SIG-M5 treated with dmso at 0.1 percent for 504 hours (cell line): ENCODE data around the gene SYTL5.

Experiments used
- DNase-seq: peaks from one replicate; lab custom pipeline; 2025; ENCODE audit not compliant: unreplicated experiment; lab: John Stamatoyannopoulos, UW

Gene SYTL5

DNA sequence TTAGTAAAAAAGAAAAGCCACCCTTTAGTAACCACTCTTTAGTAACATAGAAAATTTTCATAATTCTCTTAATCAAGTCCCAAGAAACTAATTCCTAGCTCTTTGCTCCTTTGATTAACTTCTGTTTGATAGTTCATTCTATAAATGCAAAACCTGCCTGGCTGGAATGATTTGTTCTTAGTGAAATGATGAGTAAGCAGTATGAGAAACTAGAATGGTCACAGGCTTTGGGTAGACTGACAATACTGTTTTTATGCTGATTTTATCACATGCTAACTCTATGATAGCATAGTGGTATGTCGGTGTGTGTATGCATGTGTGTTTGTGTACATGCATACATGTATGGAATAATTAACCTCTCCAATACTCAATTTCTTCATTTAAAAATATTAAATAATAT, 81.2 kb downstream of the SYTL5 start:
- DNase-seq, result no peak

DNA sequence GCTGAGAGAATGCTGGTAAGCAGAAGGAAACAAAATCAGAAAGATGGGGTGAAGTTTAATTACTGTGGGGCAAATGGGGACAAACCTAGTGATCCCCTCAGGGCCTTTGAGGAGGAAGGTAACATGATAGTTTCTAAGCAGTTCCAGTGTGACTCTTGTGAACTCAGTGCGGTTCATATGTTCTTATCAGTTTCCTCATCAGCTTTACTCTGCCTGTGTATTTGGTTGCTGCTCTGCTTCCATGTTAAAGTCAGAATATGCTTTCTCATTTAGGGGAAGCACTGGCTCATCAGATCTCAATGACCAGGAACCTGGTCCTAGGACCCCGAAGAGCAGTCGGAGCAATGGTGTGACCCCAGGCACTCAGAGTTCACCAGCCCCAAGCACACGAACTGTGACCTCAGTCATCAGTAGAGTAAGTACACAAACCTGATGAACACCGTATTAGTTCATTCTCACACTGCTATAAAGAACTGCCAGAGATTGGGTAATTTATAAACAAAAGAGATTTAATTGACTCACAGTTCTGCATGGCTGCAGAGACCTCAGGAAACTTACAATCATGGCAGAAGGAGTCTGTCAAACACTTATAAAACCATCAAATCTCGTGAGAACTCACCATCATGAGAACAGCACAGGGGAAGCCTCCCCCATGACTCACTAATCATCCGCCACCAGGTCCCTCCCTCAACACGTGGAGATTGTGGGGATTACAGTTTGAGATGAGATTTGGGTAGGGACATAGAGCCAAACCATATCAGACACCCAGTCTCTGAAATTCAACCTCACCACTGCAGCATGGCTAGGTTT, 83.0 kb downstream of the SYTL5 start:
- no peak for DNase-seq

DNA sequence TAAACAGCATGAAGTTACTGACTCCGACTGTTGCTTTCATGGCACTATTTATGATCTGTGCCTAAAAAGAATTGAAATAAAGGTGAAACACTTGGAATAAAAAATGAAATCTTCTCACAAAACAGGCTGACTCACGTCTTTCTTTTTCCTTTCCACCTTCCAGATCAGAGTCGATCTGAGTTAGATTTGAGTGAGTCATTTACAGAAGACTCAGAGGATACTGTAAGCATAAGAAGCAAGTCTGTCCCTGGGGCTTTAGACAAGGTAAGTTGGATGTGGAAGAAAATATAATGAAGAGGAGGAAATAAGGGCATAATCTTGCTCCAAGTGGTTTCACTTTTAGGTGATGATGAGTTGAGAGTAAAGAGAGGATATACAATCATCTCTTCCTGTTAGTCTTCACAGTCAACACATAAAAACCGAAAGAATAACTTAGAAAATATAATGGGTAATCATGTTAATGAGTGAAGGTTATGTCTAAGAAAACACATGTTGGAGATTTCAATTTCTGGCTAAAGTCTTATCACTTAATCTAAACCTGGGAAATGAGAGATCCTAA, 89.7 kb downstream of the SYTL5 start:
- no peak for DNase-seq

DNA sequence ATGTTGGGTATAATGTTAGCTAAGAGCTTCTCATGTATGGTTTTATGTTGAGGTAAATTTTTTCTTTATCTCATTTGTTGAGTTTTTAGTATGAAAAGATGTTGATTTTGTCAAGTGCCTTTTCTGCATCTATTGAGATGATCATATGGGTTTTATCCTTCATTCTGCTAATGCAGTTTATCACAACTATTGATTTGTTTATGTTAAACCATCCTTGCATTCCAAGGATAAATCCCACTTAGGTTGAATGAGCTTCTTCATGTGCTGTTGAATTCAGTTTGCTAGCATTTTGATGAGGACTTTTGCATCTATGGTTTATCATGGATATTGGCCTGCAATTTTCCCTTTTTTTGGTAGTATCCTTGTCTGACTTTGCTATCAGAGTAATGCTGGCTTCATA, 93.3 kb downstream of the SYTL5 start:
- no peak for DNase-seq

DNA sequence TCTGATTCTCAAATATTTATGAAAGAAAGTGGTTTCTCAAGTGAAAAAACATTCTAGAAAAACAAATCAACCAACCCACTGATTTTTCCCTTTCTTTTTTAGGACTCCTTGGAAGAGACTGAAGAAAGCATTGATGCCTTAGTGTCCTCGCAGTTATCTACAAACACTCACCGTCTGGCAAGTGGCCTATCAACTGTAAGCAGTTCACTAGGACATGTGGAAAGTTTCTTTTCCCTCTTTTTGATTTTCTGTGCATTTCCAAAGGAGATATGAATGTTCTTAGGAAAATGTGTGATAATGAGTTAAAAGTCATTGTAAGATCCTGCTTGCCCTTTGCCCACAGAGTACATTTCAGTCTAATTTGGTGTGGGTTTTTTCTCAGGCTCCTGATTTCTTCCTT, 95.9 kb downstream of the SYTL5 start:
- no peak for DNase-seq

DNA sequence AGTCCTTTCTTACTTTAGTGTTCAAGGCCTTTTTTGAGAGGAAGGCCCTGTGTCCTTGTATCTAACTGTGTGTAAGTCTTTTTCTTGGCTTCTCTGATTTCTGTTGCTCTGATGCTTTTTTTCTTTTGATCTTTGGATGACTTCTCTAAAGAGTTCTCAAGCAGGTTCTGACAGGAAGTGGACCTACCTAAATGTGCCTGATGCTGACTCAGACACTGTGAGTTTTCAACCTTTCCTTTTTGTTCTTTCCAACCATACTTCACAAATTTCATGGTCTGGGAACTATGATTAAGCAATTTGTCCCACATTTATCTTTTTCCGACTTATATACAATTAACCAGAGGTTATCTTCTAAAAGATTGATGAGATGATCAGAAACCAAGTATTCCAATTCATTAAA, 96.5 kb downstream of the SYTL5 start:
- DNase-seq, result no peak

DNA sequence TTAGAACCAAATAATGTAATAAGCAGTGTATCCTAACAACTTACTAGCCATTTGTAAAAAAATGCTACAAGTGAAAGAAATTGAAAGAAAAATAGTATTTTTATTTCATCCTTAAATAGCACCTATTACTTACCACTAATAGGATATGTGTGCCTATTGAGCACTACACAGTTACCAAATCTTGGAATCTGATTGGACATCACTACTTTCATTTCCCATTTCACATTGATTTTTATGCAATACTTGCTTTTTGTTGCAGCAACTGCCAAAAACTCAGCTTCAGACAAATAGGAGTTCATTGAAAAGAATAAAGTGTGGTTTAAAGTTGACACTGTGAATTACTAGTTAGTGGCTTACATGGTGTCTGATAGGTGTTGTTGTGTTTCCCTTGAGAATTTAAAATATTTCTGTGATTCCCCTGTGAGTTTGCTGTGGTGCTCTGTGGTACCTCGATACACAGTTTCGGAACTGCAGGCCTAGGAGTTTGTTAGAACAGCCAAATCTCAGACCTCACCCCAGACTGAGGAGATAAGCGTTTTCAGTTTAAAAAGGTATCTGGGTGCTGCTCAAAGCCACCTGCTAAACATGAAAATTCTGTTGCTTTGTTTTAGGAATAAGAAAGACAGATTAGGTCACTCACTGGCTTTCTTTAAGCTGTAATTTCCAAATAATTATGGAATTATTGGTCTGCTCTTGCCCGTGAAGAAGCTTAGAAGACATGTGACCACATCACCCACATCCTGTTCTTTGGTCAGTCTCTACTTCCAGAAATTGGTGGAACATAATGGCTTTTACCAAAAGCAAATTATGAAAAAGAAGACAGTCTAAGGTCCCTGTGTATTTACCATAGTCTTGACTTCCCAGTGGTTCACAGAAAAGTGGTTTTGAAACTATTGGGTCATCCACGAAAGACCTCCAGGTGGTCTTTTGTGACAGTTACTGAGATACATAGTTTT, 97.8 kb downstream of the SYTL5 start:
- no peak for DNase-seq

DNA sequence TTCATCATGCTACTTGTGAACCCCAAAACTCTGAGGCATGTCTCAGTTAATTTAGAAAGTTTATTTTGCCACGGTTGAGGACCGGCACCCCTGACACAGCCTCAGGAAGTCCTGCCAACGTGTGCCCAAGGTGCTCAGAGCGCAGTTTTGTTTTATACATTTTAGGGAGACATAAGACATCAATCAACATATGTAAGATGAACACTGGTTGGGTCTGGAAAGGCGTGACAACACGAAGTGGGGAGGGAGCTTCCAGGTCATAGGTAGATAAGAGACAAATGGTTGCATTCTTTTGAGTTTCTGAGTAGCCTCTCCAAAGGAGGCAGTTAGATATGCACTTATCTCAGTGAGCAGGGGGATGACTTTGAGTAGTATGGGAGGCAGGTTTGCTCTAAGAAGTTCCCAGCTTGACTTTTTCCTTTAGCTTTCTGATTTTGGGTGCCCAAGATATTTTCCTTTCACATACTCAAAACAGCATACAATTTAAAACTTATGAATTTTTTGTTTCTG, 98.9 kb downstream of the SYTL5 start:
- DNase-seq, result no peak

DNA sequence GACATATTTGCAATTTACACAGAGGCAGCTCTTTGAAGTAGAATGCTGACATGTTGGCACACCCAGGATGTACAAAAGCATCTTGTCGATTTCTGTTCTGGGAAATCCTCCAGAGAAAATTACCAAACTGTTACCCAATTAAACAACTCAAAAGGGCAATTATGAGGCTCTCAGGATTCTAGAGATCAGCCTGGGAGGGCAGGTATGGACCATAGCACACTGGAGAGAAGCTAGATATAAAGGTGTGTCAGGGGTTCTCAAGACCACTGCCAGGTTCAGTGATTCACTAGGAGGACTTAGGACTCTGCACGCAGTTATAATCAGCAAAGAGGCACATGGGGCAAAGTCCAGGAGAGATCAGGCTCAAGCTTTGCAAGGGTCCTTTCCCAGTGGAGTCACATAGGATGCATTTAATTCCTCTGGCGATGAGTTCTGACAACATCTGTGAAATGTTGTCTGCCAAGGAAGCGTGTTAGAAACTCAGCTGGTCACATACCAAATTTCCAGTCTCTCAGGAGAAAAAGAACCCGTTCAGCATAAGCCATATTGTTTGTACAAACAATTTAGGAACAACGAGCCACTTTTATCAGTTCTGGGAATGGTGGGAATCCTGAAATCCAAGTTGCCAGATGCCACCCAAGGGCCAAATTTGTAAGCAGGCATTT, 100.8 kb downstream of the SYTL5 start:
- no peak for DNase-seq

DNA sequence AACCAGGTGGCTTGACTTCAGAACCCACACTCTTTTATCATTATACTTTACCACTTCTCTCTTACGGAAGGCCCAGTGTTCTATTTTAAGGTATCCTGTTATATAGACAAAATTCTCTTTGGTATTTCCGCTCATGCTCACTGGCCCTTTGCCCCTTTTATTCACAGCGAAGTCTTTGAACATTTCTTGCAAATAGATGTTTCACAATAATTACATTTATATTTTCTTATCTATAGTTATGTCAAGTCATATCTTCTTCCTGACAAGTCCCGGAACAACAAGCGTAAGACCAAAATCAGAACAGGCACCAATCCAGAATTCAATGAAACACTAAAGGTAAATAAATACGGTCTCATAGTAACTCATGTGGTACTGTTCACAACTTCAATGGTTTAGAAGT, 102.0 kb downstream of the SYTL5 start:
- no peak for DNase-seq

DNA sequence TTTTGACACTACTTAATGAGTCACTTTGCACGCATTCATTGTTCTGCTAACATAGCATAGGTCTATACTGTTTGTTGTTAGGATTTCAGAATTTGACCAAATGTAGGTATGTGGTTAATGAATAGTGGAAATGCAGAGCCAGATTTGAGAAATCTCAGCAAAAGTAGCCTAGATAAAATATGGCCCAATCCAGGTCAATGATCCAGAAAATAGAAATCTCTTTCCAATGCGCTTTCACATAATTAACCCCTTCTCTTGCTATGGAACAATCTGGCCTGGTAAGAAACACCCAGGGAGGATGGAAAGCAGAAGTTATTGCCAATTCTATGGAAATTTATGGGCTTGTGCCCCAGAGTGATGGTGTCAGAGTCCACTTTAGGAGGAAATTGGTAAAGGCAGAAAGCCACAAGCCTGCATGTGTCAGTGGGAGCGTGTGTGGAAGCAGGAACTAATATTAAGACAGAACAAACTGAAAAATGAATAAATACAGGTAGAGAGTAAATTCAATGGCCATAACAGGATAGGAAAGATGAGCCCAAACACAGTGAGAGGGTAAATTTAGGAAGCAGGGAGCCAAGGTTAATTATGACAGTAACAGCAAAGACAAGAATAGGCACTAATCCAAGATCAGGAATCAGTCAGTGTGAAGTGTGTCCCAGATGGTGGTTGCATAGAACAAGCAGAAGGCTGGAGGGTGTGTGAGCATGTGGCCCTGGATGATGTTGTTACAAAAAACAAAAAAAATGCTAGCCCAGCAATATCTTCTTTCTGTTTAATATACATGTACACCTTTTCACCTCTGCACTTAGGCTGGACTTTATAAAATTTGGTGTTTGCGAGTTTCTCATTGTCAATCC, 102.9 kb downstream of the SYTL5 start:
- DNase-seq, result no peak

DNA sequence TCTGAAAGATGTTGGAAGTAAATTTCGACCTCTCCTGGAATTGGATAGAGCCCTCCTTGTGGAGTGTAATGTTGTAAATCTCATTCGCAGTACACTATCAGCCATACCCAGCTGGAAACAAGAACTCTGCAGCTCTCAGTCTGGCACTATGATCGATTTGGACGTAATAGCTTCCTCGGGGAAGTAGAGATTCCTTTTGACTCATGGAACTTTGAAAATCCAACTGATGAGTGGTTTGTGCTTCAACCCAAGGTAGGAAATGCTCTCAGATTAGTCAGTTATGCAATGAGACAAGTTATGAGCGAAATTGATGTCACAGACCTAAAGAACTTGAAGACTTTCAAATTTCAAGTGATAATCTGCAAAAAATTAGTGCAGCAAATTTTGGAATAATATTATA, 103.9 kb downstream of the SYTL5 start:
- DNase-seq, result no peak

DNA sequence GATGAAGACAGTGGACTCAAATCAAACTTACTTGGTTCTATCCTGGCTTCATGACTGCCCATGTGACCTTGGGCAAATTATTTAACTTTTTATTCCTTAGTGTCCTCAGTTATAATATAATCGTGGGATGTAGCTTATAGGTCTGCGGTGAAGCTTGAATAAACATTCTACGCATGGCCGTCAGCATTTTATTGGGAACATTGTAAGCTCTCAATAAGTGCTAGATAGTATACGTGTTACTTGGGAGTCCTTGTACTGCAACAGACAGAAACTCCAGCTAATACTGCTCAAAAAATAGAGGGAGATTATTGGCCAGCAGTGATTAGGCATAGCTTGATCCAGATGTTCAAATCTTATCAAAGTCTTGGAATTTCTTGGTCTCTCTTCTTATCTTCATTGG, 104.8 kb downstream of the SYTL5 start:
- DNase-seq, result no peak

DNA sequence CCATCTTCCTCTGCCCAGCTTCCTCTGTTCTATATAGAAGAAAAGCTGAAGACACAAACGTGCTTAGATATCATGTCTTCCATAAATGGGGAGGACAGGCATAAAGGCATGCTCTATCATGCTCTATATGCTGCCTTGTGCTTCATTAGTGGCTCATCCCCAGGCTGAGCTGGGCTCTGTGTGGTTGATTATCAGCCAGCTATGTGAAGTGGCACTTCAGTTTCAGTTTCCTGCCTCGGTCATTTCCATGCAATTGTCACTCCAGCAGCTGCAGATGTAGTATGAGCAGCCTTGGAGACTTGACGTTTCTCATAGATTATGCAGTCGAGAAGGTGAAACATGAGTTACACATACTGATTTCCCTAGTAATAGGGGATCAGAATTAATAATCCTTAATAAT, 106.2 kb downstream of the SYTL5 start:
- no peak for DNase-seq

DNA sequence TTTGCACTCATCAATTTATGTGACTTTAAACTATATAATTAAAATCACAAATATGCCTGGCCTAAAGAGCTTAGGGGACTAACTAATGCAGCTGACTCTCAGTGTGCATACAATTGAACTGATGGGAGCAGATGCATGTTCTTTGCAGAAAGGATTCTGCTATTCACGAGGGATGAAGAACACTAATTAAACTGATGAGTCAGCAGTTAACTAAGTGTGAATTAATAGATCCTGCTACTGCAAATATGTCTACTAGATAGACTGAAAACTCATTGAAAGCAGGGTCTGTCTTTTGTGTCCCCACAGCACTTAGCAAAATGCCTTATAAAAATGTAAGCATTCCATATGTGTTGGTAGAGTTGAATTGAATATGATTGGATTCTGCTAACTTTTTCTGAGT, 110.4 kb downstream of the SYTL5 start:
- DNase-seq, result no peak

DNA sequence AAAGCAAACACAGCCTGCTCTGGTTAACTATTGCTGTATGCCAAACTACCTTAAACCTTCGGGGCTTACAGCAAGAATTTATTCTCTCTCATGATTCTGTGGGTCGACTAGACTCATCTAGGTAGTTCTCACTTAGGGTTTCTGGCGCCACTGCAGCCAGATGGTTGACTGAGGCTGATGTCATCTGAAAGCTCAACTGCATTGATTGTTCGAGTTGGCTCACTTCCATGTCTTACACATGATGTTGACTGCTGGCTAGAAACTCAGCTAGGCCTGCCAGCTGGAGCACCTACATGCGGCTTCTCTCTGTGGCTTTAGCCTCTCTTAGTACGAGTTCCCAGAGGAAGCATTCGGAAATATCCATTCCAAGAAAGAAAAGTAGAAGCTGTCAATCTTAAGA, 111.1 kb downstream of the SYTL5 start:
- DNase-seq, result no peak

DNA sequence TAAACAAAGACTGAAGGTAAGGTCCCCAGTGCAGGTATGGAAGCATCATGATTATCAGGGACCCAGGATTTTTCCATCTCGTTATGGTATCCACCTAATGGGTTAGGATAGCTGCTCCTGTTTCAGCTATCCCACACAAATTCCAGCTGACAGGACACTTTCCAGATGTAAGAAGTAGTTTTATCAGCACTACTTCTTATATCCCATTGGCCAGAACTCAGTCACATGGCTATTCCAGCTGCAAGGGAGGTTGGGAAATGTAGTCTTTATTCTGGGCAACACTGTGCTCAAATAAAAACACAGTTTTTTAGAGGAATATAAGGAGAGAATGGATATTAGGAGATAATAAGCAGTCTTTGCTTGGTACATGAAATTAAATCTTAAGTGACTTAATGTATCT, 117.6 kb downstream of the SYTL5 start:
- no peak for DNase-seq

DNA sequence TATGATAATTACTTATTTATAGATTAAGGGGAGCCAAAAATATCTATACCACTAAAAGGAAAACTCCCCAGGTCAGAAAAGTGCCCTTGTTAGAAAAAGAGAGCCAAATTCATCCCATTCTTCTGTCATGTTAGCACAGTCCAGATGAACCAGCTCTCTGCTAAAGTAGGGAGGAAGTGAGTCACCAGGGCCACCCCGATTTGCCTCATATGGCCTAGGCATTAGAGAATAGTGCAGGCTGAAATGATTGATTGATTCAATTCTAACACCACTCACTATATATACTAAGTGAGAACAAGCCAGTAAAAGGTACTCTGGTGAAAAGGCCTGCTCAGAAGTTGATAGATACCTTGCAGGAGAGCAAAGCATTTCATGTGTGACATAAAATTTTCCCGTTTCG, 119.8 kb downstream of the SYTL5 start:
- no peak for DNase-seq

DNA sequence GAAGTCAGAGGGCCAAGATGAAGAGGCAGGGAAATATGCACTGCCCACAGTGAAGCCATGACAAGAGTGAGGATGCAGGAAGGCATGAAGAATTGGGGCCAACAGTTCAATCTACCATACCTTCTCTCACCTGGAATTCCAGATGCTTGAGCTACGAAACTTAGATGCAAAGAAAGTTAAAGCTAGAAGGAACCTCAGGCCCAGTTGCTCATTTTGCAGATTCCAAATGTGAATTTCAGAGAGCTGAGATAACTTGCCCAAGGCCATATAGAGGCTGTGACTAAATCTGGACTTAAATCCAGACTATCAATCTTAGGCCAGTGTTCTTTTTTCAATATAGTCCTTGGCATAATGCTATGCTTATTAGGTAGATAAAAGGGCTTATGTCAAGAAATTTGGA, 121.6 kb downstream of the SYTL5 start:
- DNase-seq, result no peak

DNA sequence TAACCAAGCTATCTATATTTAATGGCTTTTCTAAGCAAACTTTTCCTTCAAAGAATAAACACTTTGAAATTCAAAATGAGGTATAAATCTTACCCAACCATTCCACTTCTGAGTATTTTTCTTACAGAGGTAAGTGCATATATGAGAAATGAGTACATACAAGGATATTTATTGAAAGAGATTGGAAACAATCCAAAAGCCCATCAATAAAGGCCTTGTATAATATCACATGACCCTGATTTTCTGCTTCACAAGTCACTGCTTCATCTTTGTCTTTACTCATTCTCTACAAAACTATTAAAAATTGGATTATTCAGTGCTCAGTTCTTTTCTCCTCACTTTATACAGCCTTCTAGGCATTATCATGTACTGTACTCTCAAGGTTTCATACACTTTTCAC, 123.0 kb downstream of the SYTL5 start:
- no peak for DNase-seq
